ENCODE measurements around the gene CFAP46.
"Not testable (repeated sequence)": the region's sequence is repeated elsewhere in the genome, so short reads cannot be mapped to it uniquely, and the experiment has no call there.

The CFAP46 gene

DNA sequence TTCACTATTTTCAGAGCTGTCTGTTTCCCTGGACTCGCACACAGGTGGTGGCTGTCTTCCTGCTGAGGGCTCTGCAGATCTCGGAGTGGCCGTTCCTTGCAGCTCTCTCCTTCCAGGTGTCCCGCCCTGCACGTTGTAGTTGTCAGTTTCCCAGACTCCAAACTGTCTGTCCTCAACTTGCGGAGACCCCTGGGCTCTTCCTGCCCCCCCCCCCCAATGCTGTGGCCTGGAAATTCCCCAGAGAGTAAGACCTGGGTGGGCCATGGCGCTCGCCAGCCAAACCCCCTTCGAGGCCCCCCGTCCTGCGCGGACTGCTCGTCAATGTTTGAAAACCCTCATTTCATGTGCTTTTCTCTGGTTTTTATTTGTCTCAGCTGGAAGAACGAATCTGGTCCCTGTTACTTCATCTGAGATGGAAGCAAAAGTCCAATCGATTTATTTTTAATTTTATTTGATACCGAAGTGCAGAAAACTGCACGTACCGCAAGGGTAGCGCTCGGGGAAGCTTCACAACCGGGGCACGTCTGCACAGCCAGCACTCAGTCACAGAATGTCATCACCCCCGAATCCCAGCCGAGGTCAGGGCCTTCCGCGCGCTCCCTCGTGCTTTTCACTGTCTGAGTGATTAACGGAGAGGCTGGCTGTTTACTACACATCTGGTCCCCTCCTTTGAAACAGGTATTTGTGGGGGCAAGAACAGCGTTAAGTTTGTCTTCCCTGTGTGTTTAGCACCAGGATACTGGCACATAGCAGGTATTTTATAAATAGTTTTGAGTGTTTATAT lies 110.0 kb downstream of the CFAP46 start:
- no peak for DNase-seq (ENCODE audit: low spot score)

DNA sequence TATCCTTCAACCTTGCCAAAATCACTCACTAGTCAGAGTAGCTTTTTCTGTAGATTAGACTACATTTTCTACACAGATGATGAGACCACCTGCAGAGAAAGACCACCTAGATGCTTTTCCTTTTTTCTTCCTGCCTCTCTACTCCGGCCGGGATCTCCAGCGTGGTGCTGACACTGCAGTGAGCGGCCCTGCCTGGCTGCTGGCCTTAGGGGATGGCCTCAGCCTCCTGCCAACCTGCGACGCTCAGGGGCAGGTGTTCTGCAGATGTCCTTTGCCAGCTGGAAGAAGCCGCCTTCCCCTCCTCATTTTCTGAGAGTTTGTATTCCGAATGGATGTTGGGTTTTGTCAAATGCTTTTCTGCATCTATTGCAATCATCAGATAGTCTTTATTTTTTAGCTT lies 113.0 kb downstream of the CFAP46 start:
- no peak for DNase-seq (ENCODE audit: low spot score)

DNA sequence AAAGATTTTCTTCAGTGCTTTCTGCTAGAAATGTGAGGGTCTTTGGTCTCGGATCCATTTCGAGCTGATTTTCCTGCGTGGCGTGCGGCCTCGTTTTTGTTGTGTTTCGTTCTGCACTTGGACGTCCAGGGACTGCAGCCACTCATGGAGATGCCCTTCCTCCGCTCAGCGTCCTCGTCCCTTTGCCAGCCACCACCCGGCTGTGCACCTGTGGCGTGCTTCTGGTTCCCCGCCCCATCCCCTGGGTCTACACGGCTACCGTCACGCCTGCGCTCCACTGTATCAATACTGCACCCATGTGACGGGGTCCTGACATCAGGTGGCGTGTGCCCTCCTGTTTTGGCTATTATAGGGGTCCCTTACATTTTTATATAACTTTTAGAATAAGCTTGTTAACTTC lies 113.7 kb downstream of the CFAP46 start:
- DNase-seq (ENCODE audit: low spot score), result no peak

- DNase-seq (ENCODE audit: low spot score), result no peak
Measured at GRCh38 chr10:132827861-132828539, 114.4 kb downstream of the CFAP46 start.

DNA sequence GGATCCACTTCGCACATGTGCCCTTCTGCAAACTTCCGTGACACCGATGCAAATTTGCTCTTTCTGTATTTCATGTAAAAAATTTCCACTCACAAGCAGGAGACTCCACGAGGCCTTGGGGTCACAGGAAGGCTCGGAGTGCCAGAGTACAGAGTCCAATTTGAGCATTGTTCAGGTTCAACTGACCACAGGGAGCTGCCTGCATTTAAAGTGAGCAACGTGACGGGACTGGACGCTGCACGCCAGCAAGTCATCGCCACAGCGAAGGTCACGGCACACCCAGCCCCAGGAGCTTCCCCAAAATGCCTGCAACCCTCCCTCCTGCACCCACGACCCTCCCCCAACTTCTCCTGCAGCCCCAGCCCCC lies 115.0 kb downstream of the CFAP46 start:
- DNase-seq (ENCODE audit: low spot score), result no peak

DNA sequence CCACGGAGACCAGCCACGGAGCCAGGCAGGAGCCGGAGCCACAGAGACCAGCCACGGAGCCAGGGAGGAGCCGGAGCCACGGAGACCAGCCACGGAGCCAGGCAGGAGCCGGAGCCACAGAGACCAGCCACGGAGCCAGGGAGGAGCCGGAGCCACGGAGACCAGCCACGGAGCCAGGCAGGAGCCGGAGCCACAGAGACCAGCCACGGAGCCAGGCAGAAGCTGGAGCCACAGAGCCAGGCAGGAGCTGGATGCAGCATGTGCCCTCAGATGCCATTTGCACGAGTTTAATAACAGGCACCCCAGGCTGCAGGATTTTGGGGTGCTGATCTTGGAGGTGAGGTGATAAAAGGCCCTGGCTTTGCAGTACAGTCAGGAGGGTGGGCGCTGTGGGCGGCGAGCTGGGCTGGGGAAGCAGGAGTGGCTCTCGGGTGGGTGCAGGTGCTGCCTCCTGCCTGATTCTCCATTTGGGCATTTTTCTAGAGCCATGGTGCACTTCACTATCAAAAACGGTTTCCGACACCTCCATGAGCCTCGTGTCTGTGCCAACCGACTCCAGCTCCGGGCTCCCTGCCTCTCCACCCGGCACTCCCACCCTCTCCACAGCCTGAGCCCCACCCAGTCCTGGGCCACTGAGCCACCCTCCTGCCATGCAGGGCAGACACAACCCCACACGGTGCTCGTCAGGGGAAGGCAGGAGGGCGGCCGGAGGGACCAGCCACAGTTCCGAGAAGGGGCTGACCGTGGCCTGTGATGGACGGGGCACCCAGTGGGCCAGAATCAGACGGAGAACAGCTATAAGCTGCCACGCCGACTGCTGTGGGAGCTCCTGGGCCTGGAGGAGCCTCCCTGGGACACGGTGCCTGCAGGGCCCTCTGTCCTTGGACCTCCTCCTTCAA lies 115.6 kb downstream of the CFAP46 start:
- DNase-seq (ENCODE audit: low spot score), result no peak

DNA sequence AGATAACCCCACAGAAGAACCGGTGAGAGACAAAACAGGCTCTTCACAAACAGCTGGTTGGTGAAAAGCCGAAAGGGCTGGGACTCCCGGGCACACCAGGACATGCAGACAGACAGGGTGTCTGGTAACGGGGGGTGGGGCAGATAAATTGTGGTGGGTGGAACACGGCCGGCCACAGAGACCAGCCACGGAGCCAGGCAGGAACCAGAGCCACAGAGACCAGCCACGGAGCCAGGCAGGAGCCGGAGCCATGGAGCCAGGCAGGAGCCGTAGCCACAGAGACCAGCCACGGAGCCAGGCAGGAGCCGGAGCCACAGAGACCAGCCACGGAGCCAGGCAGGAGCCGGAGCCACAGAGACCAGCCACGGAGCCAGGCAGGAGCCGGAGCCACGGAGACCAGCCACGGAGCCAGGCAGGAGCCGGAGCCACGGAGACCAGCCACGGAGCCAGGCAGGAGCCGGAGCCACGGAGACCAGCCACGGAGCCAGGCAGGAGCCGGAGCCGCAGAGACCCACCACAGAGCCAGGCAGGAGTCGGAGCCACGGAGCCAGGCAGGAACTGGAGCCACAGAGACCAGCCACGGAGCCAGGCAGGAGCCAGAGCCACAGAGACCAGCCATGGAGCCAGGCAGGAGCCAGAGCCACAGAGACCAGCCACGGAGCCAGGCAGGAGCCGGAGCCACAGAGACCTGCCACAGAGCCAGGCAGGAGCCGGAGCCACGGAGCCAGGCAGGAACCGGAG lies 116.4 kb downstream of the CFAP46 start:
- DNase-seq (ENCODE audit: low spot score), result not testable (repeated sequence)

GRCh38 chr10:132820056-132820455 lies 122.3 kb downstream of the CFAP46 start:
- DNase-seq (ENCODE audit: low spot score), result no peak

DNA sequence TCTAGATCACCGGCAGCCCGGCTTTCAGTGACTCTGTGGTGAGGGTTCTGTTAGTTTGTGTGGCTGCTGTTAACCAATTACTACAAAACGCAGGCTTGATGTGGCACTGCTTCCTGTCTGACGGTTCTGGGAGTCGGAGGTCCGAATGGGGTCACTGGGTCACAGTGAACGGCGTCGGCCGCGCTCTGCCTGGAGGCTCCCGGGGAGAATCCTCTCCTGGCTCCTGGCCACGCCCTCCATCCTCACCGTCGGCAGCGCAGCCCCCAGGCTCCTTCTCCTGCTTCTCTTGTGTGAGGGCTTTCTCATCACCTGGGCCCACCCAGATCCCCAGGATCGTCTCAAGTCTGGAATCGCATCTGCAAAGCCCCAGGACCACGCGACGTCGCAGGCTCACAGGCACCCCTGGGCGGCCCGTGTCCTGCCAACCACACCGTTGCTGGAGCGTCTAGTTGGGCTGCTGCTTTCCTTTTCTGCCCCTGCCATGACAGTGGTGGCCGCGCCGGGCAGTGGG lies 124.6 kb downstream of the CFAP46 start:
- DNase-seq (ENCODE audit: low spot score), result no peak

DNA sequence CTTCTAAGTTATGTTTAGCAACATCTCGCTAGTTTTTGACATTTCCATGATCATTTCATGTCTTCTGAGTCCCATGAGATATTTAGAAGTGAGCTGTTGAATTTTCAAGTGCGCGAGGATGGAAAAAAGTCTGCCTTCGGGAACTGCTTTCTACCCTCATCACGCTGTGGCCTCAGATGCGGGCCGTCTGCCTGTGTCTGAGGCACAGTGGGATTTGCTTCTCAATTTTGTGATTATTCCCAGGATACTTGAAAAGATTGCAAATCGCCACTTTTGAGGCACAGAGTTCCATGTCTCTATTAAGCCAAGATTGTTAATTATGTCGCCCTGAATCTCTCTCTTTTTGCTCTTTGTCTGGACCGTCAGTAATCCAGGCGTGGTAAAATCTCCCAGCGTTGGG lies 125.7 kb downstream of the CFAP46 start:
- DNase-seq (ENCODE audit: low spot score), result no peak

DNA sequence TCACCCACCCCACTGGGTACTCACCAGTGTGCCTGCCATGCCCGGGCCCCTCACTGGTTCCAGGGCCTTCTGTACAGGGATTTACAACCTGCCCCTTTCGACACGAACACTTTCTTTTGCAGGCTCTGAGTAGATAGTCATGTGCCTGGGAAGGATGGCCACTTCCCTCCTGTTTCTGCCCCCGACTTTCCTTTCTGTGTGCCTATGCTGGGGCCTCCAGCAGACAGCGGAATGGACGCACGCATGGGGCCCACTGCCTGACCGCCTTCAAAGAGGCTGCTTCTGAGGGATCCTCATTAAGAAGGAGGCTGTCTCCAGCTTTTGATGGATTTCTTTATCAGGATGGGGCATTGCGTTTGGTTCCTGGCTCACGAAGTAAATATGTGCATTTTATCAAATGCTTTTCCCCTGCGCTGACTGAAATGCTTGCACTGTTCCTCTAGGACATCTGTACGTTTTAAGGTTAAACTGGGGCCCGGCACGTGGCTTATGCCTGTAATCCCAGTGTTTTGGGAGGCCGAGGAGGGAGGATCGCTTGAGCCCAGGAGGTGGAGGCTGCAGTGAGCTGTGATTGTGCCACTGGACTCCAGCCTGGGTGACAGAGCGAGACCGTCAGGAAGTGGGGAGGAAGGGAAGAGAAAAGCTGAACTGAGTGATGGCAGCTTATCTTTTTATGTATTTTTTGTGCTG lies 127.1 kb downstream of the CFAP46 start:
- no peak for DNase-seq (ENCODE audit: low spot score)

DNA sequence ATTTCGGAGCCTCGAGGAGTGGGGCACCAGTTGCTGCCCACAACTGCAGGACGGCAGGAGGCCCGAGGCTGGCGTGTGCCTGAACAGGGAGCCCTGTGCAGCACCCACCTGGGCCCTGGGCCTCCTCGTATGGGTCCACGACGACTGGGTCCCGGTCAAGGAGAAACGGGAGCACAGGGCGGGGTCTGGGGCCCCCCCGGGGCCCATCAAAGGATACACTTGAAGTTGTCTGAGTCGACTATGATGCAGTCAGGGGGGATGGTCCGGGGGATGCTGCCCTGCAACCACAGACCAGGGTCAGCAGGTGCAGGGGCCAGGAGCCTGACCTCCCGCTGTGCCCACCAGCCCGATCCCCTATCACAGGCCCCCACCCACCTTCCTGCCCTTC lies 127.9 kb downstream of the CFAP46 start:
- DNase-seq (ENCODE audit: low spot score), result no peak

- no peak for DNase-seq (ENCODE audit: low spot score)
Measured at GRCh38 chr10:132813560-132814468, 128.6 kb downstream of the CFAP46 start.

DNA sequence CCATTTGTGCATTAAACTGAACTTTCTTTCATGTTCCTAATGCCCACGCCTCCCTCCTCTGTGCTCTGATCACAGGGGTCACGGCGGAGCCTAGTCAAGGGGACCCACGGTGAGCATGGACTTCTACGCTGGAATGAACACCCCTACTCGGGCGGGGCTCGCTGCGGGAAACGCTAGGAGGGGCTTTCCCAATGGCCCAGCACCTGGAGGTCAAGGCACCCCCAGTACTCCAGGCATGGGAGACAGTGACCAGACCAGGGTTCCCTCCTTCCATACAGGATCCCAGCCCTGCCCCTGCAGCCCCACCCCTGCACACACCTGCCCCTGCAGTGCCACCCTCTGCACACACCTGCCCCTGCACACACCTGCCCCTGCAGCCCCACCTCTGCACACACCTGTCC lies 129.4 kb downstream of the CFAP46 start:
- no peak for DNase-seq (ENCODE audit: low spot score)

DNA sequence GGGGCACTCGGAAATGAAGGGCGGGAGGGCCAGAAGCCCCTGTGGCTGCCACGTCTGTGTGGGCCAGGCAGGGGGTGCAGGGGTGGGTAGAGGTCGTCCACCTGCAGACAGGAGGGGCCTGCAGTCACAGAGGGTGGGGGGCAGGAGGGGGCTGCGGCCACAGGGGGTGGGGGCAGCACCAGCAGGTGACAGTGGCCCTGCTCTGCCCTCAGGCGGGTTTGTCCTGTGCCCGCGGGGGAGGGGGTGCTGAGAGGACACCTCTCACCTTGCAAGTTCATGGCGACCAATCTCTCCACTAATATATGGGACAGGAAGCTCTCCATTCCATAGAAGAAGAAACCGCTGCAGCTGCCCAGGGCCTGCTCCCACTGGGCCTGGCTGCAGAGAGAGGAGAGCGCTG lies 129.8 kb downstream of the CFAP46 start:
- DNase-seq (ENCODE audit: low spot score), result no peak

- DNase-seq (ENCODE audit: low spot score), result no peak
Measured at GRCh38 chr10:132811891-132812481, 130.4 kb downstream of the CFAP46 start.

GRCh38 chr10:132810807-132811700 lies 131.3 kb downstream of the CFAP46 start:
- no peak for DNase-seq (ENCODE audit: low spot score)

DNA sequence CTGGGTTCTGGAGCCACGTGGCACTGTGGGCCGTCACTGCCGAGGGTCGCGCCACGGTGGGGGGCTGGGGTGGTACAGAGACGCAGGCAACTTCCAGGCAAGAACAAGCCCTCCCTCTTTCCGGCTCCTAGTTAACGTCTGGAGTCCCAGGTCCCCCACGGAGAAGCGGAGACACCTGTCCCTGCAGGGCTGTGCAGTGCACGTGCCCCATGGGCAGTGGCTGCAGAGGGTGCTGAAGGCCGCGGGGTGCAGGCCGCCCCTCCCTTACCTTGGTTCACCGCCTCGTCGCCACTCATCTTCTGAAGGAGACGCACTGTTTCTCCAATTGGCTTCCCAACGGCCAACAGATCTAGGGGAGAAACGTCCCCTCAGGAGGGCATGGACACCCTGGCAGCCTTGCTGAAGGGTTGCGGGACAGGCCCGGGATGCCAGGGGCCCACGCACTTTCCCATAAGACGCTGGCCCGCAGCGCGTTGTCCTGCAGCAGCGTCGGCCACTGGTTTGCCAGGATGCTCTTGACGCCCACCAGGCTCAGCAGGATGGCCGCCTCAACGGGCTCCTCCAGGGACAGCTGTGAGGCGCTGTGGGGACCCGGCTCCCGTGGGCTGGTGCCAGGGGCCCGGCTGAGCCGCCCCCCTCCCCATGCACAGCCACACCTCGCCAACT lies 132.1 kb downstream of the CFAP46 start:
- DNase-seq (ENCODE audit: low spot score), result no peak

All from SK-N-DZ (cell line).